ENCODE measurements around the gene ASCL5.

The ASCL5 gene

GRCh38 chr1:201085902-201086735, 40.9 kb downstream of the ASCL5 start:
- DNase-seq (ENCODE audit: low read depth, low spot score): peak; percentile 52

- DNase-seq (ENCODE audit: low read depth, low spot score): no peak
Observed at GRCh38 chr1:201084295-201084694, 42.7 kb downstream of the ASCL5 start.

GRCh38 chr1:201083741-201084140, 43.2 kb downstream of the ASCL5 start:
- no peak for DNase-seq (ENCODE audit: low read depth, low spot score)

GRCh38 chr1:201080135-201080534, 46.8 kb downstream of the ASCL5 start:
- no peak for DNase-seq (ENCODE audit: low read depth, low spot score)

- no peak for DNase-seq (ENCODE audit: low read depth, low spot score)
Observed at GRCh38 chr1:201077736-201078135, 49.2 kb downstream of the ASCL5 start.

GRCh38 chr1:201077116-201077515, 49.9 kb downstream of the ASCL5 start:
- no peak for DNase-seq (ENCODE audit: low read depth, low spot score)

- DNase-seq (ENCODE audit: low read depth, low spot score): no peak
Observed at GRCh38 chr1:201076092-201076491, 50.9 kb downstream of the ASCL5 start.

GRCh38 chr1:201074018-201074417, 53.0 kb downstream of the ASCL5 start:
- DNase-seq (ENCODE audit: low read depth, low spot score): no peak

GRCh38 chr1:201072922-201073321, 54.1 kb downstream of the ASCL5 start:
- DNase-seq (ENCODE audit: low read depth, low spot score): no peak

GRCh38 chr1:201072149-201072548, 54.8 kb downstream of the ASCL5 start:
- peak; percentile 49 for DNase-seq (ENCODE audit: low read depth, low spot score)

GRCh38 chr1:201069636-201070035, 57.3 kb downstream of the ASCL5 start:
- no peak for DNase-seq (ENCODE audit: low read depth, low spot score)

- no peak for DNase-seq (ENCODE audit: low read depth, low spot score)
Observed at GRCh38 chr1:201068976-201069375, 58.0 kb downstream of the ASCL5 start.

GRCh38 chr1:201066986-201067385, 60.0 kb downstream of the ASCL5 start:
- no peak for DNase-seq (ENCODE audit: low read depth, low spot score)

- DNase-seq (ENCODE audit: low read depth, low spot score): no peak
Observed at GRCh38 chr1:201065686-201066085, 61.3 kb downstream of the ASCL5 start.

- no peak for DNase-seq (ENCODE audit: low read depth, low spot score)
Observed at GRCh38 chr1:201064806-201065205, 62.2 kb downstream of the ASCL5 start.
